ENCODE data around the gene DMBT1. TPM values are rescaled to one million over a fixed set of nuclear protein-coding genes. Genes with fewer than 3 reads are reported as not detected.

DMBT1 gene
- total and polyA plus RNA-seq, 2 donors from 2014 or later = 0.06 TPM; not detected in 1

DNA sequence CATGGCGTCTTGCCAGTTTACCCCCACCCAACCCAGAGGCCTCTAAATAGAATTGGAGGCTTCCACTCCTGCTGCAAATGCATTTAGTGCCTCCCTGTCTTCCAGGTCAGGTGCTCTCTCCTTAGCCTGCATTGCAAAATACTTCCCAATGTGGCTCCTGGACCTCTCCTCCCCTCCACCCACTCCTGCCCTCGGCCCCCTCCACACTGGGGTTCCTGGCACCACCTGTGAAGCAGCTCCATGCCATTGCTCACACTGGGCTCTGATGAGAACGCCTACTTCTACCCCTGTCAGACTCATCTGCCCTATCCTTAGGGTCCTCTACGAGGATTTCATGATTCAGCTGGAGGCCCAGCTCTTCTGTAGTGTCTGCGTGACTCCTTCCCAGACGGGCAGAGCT lies 101.7 kb downstream of the DMBT1 start:
- Histone ChIP-seq H3K9ac (ENCODE audit: low read length in 3 of 3) (no peak overlapping the region), H3K4me3 (ENCODE audit: low read length in 3 of 3) (no peak overlapping the region), H3K27ac (ENCODE audit: low read depth in 2 of 2, low read length in 2 of 2) (no peak overlapping the region), H3K9me3 (ENCODE audit: control insufficient read depth in 2 of 3, insufficient read depth in 1 of 3, low read length in 3 of 3) (no peaks in the 10 kb centered on the region), H3K36me3 (ENCODE audit: control insufficient read depth in 2 of 3, insufficient read depth in 3 of 3, low read length in 3 of 3) (no peaks in the 10 kb centered on the region), H3K4me1 (ENCODE audit: control insufficient read depth in 2 of 3, insufficient read depth in 2 of 3, low read depth in 1 of 3, low read length in 3 of 3) (no peaks in the 10 kb centered on the region), H3K27me3 (ENCODE audit: control insufficient read depth, insufficient read depth, low read length) (no peaks in the 10 kb centered on the region)
- intact Hi-C loops (cut with DNase I) = no loop called here
- no peak for TF ChIP-seq CTCF (IDR thresholded peaks at IDR 0.05; ENCODE audit: borderline replicate concordance, extremely low read depth, insufficient read depth)
- FAIRE-seq (no peak), DNase-seq (no peak)

DNA sequence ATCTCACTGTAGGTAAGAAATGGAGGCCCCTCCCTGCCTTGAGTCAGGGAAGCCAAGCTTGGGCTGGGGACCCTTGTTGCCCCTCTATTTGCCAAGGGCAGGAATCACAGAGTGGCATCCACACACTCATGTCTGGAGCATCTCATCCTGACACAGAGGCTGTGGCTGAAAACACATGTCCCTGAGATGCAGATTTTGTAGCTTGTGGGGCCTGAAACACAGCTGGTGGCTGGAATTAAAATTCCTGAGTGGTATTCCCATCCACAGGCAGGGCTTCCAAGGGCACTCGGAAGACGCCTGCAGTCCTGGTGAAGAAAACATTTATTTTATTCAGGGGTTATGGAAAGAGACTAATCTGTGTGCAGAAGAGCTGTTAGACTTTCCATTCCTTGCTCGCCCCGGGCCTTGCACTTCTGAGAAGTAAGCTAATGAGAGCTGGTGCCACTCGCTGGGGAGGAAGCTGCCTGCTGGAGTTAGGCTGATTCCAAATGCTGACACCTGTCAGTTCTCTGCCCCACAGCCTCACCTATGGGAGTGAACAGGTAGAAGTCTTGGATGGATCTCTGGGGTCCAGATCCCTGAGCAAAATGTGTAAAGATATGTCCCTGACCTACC lies 103.1 kb downstream of the DMBT1 start:
- Histone ChIP-seq H3K9ac (ENCODE audit: low read length in 3 of 3) (no peak overlapping the region), H3K27ac (ENCODE audit: low read depth in 2 of 2, low read length in 2 of 2) (no peak overlapping the region), H3K4me3 (ENCODE audit: low read length in 3 of 3) (no peak overlapping the region), H3K36me3 (ENCODE audit: control insufficient read depth in 2 of 3, insufficient read depth in 3 of 3, low read length in 3 of 3) (no peaks in the 10 kb centered on the region), H3K9me3 (ENCODE audit: control insufficient read depth in 2 of 3, insufficient read depth in 1 of 3, low read length in 3 of 3) (no peaks in the 10 kb centered on the region), H3K27me3 (ENCODE audit: control insufficient read depth, insufficient read depth, low read length) (no peaks in the 10 kb centered on the region), H3K4me1 (ENCODE audit: control insufficient read depth in 2 of 3, insufficient read depth in 2 of 3, low read depth in 1 of 3, low read length in 3 of 3) (no peaks in the 10 kb centered on the region)
- DNase-seq = no peak
- no peak for TF ChIP-seq CTCF (IDR thresholded peaks at IDR 0.05; ENCODE audit: borderline replicate concordance, extremely low read depth, insufficient read depth)
- intact Hi-C loops (cut with DNase I) = no loop called here
- FAIRE-seq = no peak

DNA sequence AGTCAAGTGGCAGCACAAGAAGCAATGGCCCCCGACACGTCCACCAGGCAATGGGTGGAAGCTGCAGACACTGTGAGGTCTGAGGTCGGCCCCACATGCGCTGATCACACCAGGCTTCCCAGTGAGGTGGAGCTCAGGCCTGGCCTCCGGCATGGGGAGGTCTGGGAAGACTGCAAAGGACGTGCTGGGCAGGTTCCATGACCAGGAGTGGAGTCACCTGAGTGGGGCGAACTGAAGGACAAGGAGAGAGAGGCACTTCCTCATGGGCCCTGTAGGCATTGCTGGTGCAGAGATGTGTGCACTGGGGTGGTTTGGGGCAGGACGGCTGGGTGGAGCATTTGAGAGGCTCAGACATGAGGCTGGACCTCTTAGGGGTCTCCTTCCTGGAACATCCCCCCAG lies 103.9 kb downstream of the DMBT1 start:
- Histone ChIP-seq H3K9me3 (ENCODE audit: control insufficient read depth in 2 of 3, insufficient read depth in 1 of 3, low read length in 3 of 3) (no peaks in the 10 kb centered on the region), H3K4me3 (ENCODE audit: low read length in 3 of 3) (no peak overlapping the region), H3K27ac (ENCODE audit: low read depth in 2 of 2, low read length in 2 of 2) (no peak overlapping the region), H3K9ac (ENCODE audit: low read length in 3 of 3) (no peak overlapping the region), H3K4me1 (ENCODE audit: control insufficient read depth in 2 of 3, insufficient read depth in 2 of 3, low read depth in 1 of 3, low read length in 3 of 3) (no peaks in the 10 kb centered on the region), H3K36me3 (ENCODE audit: control insufficient read depth in 2 of 3, insufficient read depth in 3 of 3, low read length in 3 of 3) (no peaks in the 10 kb centered on the region), H3K27me3 (ENCODE audit: control insufficient read depth, insufficient read depth, low read length) (no peaks in the 10 kb centered on the region)
- DNase-seq = no peak
- no peak for FAIRE-seq
- intact Hi-C loops (cut with DNase I) = no loop called here
- TF ChIP-seq CTCF (IDR thresholded peaks at IDR 0.05; ENCODE audit: borderline replicate concordance, extremely low read depth, insufficient read depth) = no peak
